HG02642 (cell line): Measurements from ENCODE around the gene MYCBPAP.

Source experiments
- ATAC-seq: cut with Tn5 transposase; IDR thresholded peaks from one replicate; pipeline ENCODE4 v1.9.1; 2021; ENCODE audit warnings: mild to moderate bottlenecking; ENCODE audit not compliant: unreplicated experiment, poor library complexity

MYCBPAP gene

GRCh38 chr17:50484386-50485155 lies 23.7 kb upstream of the MYCBPAP start:
- no peak for ATAC-seq

GRCh38 chr17:50487213-50488096 lies 20.8 kb upstream of the MYCBPAP start:
- ATAC-seq: no peak

GRCh38 chr17:50488880-50489279 lies 19.4 kb upstream of the MYCBPAP start:
- no peak for ATAC-seq

- ATAC-seq: no peak
Measured at GRCh38 chr17:50491505-50491904, 16.7 kb upstream of the MYCBPAP start.

- ATAC-seq: no peak
Measured at GRCh38 chr17:50492214-50492613, 16.0 kb upstream of the MYCBPAP start.

GRCh38 chr17:50493744-50494143 lies 14.5 kb upstream of the MYCBPAP start:
- no peak for ATAC-seq

- no peak for ATAC-seq
Measured at GRCh38 chr17:50495217-50495823, 12.9 kb upstream of the MYCBPAP start.

GRCh38 chr17:50495918-50496317 lies 12.3 kb upstream of the MYCBPAP start:
- ATAC-seq: no peak

- no peak for ATAC-seq
Measured at GRCh38 chr17:50498021-50498874, 10.0 kb upstream of the MYCBPAP start.

- ATAC-seq: no peak
Measured at GRCh38 chr17:50499270-50499669, 9.0 kb upstream of the MYCBPAP start.

GRCh38 chr17:50499721-50500120 lies 8.5 kb upstream of the MYCBPAP start:
- no peak for ATAC-seq

- ATAC-seq: no peak
Measured at GRCh38 chr17:50501054-50501453, 7.2 kb upstream of the MYCBPAP start.

- ATAC-seq: no peak
Measured at GRCh38 chr17:50502301-50502990, 5.8 kb upstream of the MYCBPAP start.

GRCh38 chr17:50505591-50506130 lies 2.6 kb upstream of the MYCBPAP start:
- ATAC-seq: no peak

GRCh38 chr17:50506298-50506697 lies 1.9 kb upstream of the MYCBPAP start:
- no peak for ATAC-seq

- ATAC-seq: no peak
Measured at GRCh38 chr17:50508573-50509460, 578 bp downstream of the MYCBPAP start.

GRCh38 chr17:50511058-50511457 lies 2.8 kb downstream of the MYCBPAP start:
- ATAC-seq: peak; percentile 70

- ATAC-seq: no peak
Measured at GRCh38 chr17:50513495-50513894, 5.3 kb downstream of the MYCBPAP start.
